MM.1S (cell line): ENCODE results near the gene TSPAN15.

Experiments used
- DNase-seq: peaks from one replicate; pipeline ENCODE4 v3.0.0-alpha.2; 2015
- H2AFZ ChIP-seq: fragments of 300-600 bp; sonication (generic); 2 replicates; pipeline ENCODE4 v1.6.0; 2016; ENCODE audit warnings: antibody characterized with exemption, low read length
- H3F3A ChIP-seq: fragments of 300-600 bp; sonication (generic); 2 replicates; pipeline ENCODE4 v1.6.1; 2016; ENCODE audit warnings: mild to moderate bottlenecking, antibody characterized with exemption, low read length, moderate library complexity, mixed read lengths; ENCODE audit not compliant: insufficient read depth
- H3K27ac ChIP-seq: fragments of 300-600 bp; sonication (generic); 2 replicates; pipeline ENCODE4 v1.5.1; 2016; ENCODE audit warnings: mild to moderate bottlenecking, low read length
- H3K27me3 ChIP-seq: fragments of 300-600 bp; sonication (generic); replicated peaks from 2 replicates; pipeline ENCODE4 v1.6.0; 2016; ENCODE audit warnings: low read length; ENCODE audit not compliant: insufficient read depth
- H3K36me3 ChIP-seq: fragments of 300-600 bp; sonication (generic); replicated peaks from 2 replicates; pipeline ENCODE4 v1.6.1; 2016; ENCODE audit warnings: mild to moderate bottlenecking, low read length, mixed read lengths; ENCODE audit not compliant: insufficient read depth
- H3K4me1 ChIP-seq: fragments of 300-600 bp; sonication (generic); 2 replicates; pipeline ENCODE4 v1.6.1; 2016; ENCODE audit warnings: low read length, mixed read lengths
- H3K4me2 ChIP-seq: fragments of 300-600 bp; sonication (generic); 2 replicates; pipeline ENCODE4 v1.6.0; 2016; ENCODE audit warnings: low read depth, low read length
- H3K4me3 ChIP-seq: fragments of 300-600 bp; sonication (generic); 2 replicates; pipeline ENCODE4 v1.5.1; 2016; ENCODE audit warnings: low read length, mixed read lengths
- H3K79me2 ChIP-seq: fragments of 300-600 bp; sonication (generic); 2 replicates; pipeline ENCODE4 v1.6.1; 2016; ENCODE audit warnings: mixed run types, low read length, mixed read lengths
- H3K9ac ChIP-seq: fragments of 300-600 bp; sonication (generic); 2 replicates; pipeline ENCODE4 v1.6.1; 2016; ENCODE audit warnings: low read length, mixed read lengths
- H3K9me2 ChIP-seq: fragments of 300-600 bp; sonication (generic); replicated peaks from 2 replicates; pipeline ENCODE4 v1.6.1; 2016; ENCODE audit warnings: mild to moderate bottlenecking, low read length, mixed read lengths; ENCODE audit not compliant: insufficient read depth
- H3K9me3 ChIP-seq: fragments of 300-600 bp; sonication (generic); replicated peaks from 2 replicates; pipeline ENCODE4 v1.6.1; 2016; ENCODE audit warnings: mild to moderate bottlenecking, low read length, mixed read lengths; ENCODE audit not compliant: insufficient read depth
- H4K20me1 ChIP-seq: fragments of 300-600 bp; sonication (generic); 2 replicates; pipeline ENCODE4 v1.6.1; 2016; ENCODE audit warnings: mild to moderate bottlenecking, low read length, moderate library complexity, mixed read lengths; ENCODE audit not compliant: insufficient read depth
- EZH2 ChIP-seq: fragments of 300-600 bp; sonication (generic); optimal IDR thresholded peaks from 2 replicates; pipeline ENCODE3; 2017; ENCODE audit warnings: low read depth, mild to moderate bottlenecking, antibody characterized with exemption, low read length, mixed read lengths
- EZH2phosphoT487 ChIP-seq: fragments of 300-600 bp; sonication (generic); IDR thresholded peaks from 2 replicates; pipeline ENCODE4 v1.6.1; 2018; ENCODE audit warnings: antibody characterized with exemption, low read length
- TF ChIP-seq, protein P1 (sequence below): fragments of 300-600 bp; sonication (generic); IDR thresholded peaks from 2 replicates; pipeline ENCODE4 v1.5.1; 2016; ENCODE audit warnings: antibody characterized with exemption, low read length, mixed read lengths

TSPAN15 gene

DNA sequence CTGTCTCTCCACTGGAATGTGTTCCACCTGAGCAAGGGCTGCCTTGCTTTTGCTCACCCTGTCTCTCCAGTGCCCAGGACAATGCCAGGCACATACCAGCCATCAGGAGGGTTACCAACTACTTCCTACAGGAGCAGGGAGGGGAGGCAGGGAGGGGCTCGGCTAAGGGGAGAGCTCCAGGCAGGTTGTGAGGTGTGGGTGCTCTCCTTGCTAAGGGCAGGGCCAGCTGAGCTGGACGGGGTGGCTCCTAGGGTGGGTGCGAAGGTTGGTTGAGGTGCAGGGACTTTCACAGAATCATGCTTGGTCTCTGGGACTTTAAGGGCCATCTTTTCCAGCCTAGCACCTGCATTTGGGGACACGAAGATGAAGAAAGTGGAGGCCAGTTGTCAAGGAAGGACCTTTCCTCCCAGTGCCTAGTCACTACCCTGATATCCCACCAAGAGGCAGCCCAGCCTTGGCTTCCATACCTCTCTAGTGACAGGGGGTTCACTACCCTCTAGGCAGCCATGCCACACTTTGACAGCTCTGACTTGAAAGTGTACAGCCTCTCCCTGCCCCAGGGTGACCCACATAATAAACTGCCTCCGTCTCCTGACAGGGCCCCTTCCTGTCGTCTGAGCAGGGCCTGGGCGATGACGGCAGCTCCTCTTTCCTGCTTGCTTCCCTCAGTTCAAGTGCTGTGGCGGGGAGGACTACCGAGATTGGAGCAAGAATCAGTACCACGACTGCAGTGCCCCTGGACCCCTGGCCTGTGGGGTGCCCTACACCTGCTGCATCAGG lies 46.5 kb downstream of the TSPAN15 start:
- DNase-seq = no peak
- Histone ChIP-seq H3K27ac (no peak overlapping the region), H3K36me3 (no peaks in the 10 kb centered on the region), H3K4me3 (no peak overlapping the region), H2AFZ (no peak overlapping the region), H3K9me3 (no peaks in the 10 kb centered on the region), H3K9ac (no peak overlapping the region), H4K20me1 (no peaks in the 10 kb centered on the region), H3K4me1 (no peaks in the 10 kb centered on the region), H3K27me3 (peaks cover 8% of the 10 kb centered on the region; the same call in 1 of the 2 replicates), H3K4me2 (no peak overlapping the region), H3K79me2 (no peaks in the 10 kb centered on the region), H3F3A (no peaks in the 10 kb centered on the region), H3K9me2 (no peaks in the 10 kb centered on the region)
- TF ChIP-seq EZH2phosphoT487 (no peak), EZH2 (no peak)
- TF ChIP-seq, protein P1, sequence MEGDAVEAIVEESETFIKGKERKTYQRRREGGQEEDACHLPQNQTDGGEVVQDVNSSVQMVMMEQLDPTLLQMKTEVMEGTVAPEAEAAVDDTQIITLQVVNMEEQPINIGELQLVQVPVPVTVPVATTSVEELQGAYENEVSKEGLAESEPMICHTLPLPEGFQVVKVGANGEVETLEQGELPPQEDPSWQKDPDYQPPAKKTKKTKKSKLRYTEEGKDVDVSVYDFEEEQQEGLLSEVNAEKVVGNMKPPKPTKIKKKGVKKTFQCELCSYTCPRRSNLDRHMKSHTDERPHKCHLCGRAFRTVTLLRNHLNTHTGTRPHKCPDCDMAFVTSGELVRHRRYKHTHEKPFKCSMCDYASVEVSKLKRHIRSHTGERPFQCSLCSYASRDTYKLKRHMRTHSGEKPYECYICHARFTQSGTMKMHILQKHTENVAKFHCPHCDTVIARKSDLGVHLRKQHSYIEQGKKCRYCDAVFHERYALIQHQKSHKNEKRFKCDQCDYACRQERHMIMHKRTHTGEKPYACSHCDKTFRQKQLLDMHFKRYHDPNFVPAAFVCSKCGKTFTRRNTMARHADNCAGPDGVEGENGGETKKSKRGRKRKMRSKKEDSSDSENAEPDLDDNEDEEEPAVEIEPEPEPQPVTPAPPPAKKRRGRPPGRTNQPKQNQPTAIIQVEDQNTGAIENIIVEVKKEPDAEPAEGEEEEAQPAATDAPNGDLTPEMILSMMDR = no peak

DNA sequence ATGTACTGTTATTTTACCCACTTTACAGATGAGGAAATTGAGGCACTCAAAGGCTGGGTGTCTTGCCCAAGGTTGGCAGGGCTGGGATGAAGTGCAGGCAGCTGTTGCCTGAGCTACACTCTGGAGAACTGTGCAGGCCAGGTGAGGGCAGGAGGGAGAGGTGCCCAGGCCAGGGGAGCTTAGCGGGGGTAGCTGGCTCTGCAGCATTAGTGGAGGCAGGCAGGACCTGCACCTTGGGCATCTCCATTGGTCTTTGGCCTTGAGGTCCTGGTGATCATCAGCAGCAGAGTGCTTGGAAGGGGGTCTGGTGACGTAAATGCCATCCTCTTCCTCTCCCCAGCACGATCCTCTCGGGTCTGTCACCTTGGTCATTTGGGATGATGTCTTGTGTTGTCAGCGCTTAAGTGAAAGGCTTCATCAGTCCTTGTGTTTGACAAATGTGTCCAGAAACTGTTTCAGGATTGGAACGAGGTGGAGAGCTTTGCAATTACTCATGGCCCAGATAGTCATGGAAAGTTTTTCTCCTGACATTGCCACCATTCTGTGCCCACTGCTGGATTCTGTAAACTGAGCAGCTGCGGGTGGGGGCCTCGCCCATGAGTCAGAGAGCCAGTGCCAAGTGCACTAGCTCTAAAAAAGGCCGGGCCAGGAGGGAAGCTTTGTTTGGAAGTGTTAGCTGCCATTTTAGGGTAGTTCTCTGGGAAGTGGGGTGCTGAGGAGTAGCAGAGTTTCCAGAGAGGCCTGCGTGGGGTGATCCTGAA lies 47.6 kb downstream of the TSPAN15 start:
- Histone ChIP-seq H3K27me3 (peaks cover 15% of the 10 kb centered on the region; the same call in 1 of the 2 replicates), H3K9me3 (no peaks in the 10 kb centered on the region), H2AFZ (no peak overlapping the region), H3K9ac (no peak overlapping the region), H3K4me3 (no peak overlapping the region), H3K9me2 (no peaks in the 10 kb centered on the region), H3K4me1 (no peaks in the 10 kb centered on the region), H3K4me2 (no peak overlapping the region), H3K27ac (no peak overlapping the region), H4K20me1 (no peaks in the 10 kb centered on the region), H3F3A (no peaks in the 10 kb centered on the region), H3K36me3 (no peaks in the 10 kb centered on the region), H3K79me2 (no peaks in the 10 kb centered on the region)
- DNase-seq = no peak
- TF ChIP-seq, protein P1 = no peak
- TF ChIP-seq EZH2phosphoT487 (no peak), EZH2 (no peak)

DNA sequence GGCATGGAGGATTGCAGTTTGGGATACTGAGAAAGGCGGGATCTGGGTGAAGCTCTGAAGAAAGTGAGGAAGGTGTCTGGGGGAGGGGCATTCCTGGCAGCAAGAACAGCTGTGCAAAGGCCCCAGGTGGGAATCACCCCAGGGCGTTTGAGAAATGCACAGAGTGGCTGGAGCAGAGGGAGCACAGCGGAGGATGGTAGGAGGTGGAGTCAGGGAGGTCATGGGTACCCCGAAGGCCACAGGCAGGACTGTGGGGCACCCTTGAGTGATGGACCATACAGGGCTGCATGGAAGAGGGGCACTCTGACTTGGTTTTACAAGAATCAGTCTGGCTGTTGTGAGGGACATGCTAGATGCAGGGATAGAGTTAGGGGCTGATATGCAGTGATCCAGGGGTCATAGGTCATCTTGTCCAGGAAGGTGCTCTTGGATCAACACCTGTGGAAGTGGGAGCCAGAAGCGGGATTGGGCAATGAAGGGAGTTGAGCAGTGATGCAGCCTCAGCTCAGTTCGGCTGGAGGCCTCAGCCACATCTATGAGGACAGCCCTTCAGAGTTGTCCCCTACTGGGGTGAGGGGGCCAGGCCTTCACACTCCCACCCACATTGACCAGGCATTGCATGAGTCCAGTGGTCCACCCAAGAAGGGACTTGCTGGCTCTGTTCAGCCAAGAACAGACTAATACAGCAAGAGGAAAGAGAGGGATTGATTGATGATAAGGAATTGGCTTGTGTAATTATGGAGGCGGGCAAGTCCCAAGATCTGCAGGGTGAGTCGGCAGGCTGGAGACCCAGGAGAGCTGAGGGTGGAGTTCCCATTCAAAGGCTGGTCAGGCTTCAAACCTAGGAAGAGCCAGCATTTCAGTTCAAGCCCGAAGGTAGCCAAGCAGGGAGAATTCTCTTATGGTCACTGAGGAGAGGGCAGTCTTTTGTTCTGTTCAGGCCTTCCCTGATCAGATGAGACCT lies 48.7 kb downstream of the TSPAN15 start:
- H2AFZ ChIP-seq = no peak overlapping the region
- TF ChIP-seq, protein P1 = no peak
- TF ChIP-seq EZH2phosphoT487 (no peak), EZH2 (no peak)

More for the DNA sequence above, 48.7 kb downstream of the TSPAN15 start:
- H3K9ac ChIP-seq = no peak overlapping the region
- no peaks in the 10 kb centered on the region for H3K9me2 ChIP-seq
- H3K36me3 ChIP-seq = no peaks in the 10 kb centered on the region
- DNase-seq = no peak
- no peaks in the 10 kb centered on the region for H3K4me1 ChIP-seq
- H3K4me2 ChIP-seq = no peak overlapping the region
- no peaks in the 10 kb centered on the region for H3F3A ChIP-seq
- no peaks in the 10 kb centered on the region for H4K20me1 ChIP-seq
- H3K27ac ChIP-seq = no peak overlapping the region
- peaks cover 15% of the 10 kb centered on the region; the same call in 1 of the 2 replicates for H3K27me3 ChIP-seq
- no peaks in the 10 kb centered on the region for H3K79me2 ChIP-seq
- H3K4me3 ChIP-seq = no peak overlapping the region
- H3K9me3 ChIP-seq = no peaks in the 10 kb centered on the region
